ENCODE measurements around the gene COA6. TPM values are rescaled to one million over a fixed set of nuclear protein-coding genes. Genes with fewer than 3 reads are reported as not detected.
A peak's percentile ranks its signal among the peaks of the same experiment; 100 is the strongest.

The COA6 gene
- total and polyA plus RNA-seq, 2 of the 13 experiments (the other 11 are each of a cell fraction or from before 2014, with no cell fraction given) = 32.4 to 104 TPM

DNA sequence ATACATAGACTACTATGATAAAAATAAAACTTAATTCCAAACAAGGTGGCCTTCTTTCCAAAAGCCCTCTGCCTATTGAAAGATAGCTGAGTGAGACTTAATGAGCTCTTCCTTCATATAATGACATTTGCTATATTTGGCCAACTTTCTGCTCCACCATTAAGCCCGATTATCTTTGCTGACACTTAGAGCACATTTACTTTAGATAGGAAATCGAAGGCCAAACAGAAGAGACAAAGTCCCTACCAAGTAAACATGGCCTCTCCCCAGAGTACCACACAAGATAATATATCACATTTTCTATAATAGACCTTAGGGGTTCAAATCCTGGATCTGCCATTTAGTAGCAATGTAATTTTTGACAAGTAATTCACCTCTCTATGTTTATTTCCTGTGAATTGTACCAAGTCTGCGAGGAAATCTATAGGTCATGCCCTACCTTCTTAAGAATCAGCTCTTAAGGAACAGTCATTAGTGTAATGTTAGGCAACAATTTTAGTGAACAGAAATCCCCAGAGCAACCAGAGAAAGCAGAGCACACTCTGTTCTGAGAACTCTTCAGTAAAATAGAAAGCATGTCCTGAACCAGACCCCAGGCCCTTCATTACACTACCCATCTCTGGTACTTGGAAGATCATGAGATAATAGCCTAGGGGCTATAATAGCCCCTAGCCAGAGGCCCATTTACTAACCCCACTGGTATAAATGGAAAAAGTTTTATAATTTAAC lies 17.3 kb upstream of the COA6 start (continued):
- TF ChIP-seq, protein P1, sequence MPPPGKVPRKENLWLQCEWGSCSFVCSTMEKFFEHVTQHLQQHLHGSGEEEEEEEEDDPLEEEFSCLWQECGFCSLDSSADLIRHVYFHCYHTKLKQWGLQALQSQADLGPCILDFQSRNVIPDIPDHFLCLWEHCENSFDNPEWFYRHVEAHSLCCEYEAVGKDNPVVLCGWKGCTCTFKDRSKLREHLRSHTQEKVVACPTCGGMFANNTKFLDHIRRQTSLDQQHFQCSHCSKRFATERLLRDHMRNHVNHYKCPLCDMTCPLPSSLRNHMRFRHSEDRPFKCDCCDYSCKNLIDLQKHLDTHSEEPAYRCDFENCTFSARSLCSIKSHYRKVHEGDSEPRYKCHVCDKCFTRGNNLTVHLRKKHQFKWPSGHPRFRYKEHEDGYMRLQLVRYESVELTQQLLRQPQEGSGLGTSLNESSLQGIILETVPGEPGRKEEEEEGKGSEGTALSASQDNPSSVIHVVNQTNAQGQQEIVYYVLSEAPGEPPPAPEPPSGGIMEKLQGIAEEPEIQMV (CRISPR knock-in tag; IDR thresholded peaks at IDR 0.05; ENCODE audit: low read depth) = no peak
- no peak for TF ChIP-seq ELF1 (CRISPR knock-in tag; IDR thresholded peaks at IDR 0.05)
- TF ChIP-seq MTF2 (CRISPR knock-in tag; IDR thresholded peaks at IDR 0.05; ENCODE audit: borderline replicate concordance) = no peak
- TF ChIP-seq CENPX (CRISPR knock-in tag; IDR thresholded peaks at IDR 0.05) = no peak
- TF ChIP-seq MED8 (CRISPR knock-in tag; IDR thresholded peaks at IDR 0.05; ENCODE audit: insufficient replicate concordance) = no peak
- TF ChIP-seq, protein P2, sequence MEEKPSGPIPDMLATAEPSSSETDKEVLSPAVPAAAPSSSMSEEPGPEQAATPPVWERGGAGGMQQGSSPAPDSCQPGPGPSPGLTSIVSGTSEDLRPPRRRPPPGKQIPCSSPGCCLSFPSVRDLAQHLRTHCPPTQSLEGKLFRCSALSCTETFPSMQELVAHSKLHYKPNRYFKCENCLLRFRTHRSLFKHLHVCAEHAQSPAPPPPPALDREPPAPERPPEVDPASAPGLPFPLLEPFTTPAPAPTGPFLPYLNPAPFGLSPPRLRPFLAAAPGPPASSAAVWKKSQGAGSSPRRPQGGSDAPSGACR (CRISPR knock-in tag; IDR thresholded peaks at IDR 0.05) = no peak
- TF ChIP-seq, protein P3, sequence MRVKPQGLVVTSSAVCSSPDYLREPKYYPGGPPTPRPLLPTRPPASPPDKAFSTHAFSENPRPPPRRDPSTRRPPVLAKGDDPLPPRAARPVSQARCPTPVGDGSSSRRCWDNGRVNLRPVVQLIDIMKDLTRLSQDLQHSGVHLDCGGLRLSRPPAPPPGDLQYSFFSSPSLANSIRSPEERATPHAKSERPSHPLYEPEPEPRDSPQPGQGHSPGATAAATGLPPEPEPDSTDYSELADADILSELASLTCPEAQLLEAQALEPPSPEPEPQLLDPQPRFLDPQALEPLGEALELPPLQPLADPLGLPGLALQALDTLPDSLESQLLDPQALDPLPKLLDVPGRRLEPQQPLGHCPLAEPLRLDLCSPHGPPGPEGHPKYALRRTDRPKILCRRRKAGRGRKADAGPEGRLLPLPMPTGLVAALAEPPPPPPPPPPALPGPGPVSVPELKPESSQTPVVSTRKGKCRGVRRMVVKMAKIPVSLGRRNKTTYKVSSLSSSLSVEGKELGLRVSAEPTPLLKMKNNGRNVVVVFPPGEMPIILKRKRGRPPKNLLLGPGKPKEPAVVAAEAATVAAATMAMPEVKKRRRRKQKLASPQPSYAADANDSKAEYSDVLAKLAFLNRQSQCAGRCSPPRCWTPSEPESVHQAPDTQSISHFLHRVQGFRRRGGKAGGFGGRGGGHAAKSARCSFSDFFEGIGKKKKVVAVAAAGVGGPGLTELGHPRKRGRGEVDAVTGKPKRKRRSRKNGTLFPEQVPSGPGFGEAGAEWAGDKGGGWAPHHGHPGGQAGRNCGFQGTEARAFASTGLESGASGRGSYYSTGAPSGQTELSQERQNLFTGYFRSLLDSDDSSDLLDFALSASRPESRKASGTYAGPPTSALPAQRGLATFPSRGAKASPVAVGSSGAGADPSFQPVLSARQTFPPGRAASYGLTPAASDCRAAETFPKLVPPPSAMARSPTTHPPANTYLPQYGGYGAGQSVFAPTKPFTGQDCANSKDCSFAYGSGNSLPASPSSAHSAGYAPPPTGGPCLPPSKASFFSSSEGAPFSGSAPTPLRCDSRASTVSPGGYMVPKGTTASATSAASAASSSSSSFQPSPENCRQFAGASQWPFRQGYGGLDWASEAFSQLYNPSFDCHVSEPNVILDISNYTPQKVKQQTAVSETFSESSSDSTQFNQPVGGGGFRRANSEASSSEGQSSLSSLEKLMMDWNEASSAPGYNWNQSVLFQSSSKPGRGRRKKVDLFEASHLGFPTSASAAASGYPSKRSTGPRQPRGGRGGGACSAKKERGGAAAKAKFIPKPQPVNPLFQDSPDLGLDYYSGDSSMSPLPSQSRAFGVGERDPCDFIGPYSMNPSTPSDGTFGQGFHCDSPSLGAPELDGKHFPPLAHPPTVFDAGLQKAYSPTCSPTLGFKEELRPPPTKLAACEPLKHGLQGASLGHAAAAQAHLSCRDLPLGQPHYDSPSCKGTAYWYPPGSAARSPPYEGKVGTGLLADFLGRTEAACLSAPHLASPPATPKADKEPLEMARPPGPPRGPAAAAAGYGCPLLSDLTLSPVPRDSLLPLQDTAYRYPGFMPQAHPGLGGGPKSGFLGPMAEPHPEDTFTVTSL (CRISPR knock-in tag; IDR thresholded peaks at IDR 0.05; ENCODE audit: borderline replicate concordance) = peak; percentile 74; the same call in 1 of the 2 replicates
- TF ChIP-seq, protein P4, sequence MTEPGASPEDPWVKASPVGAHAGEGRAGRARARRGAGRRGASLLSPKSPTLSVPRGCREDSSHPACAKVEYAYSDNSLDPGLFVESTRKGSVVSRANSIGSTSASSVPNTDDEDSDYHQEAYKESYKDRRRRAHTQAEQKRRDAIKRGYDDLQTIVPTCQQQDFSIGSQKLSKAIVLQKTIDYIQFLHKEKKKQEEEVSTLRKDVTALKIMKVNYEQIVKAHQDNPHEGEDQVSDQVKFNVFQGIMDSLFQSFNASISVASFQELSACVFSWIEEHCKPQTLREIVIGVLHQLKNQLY (CRISPR knock-in tag; IDR thresholded peaks at IDR 0.05) = no peak
- no peak for TF ChIP-seq ZNF326 (CRISPR knock-in tag; IDR thresholded peaks at IDR 0.05; ENCODE audit: borderline replicate concordance)
- TF ChIP-seq SIN3B (IDR thresholded peaks at IDR 0.05; ENCODE audit: low read length) = no peak
- no peak for TF ChIP-seq PHF5A (CRISPR knock-in tag; IDR thresholded peaks at IDR 0.05; ENCODE audit: low read depth, unreplicated experiment)
- no peak for TF ChIP-seq MED13 (CRISPR knock-in tag; IDR thresholded peaks at IDR 0.05)
- no peak for TF ChIP-seq ZNF800 (CRISPR knock-in tag; IDR thresholded peaks at IDR 0.05)
- TF ChIP-seq RORA (CRISPR knock-in tag; IDR thresholded peaks at IDR 0.05) = no peak
- TF ChIP-seq HDAC2 (CRISPR knock-in tag; IDR thresholded peaks at IDR 0.05) = no peak

Measured in HepG2 (cell line).